Measurements from ENCODE around the gene GALNT17.

GALNT17 gene

GRCh38 chr7:71239586-71240268 lies 107.8 kb downstream of the GALNT17 start:
- ChIA-PET POLR2A (no interaction called here), CTCF (no interaction called here)
- no peaks in the 10 kb centered on the region for H3K9me3 ChIP-seq (ENCODE audit: control insufficient read depth, insufficient read depth, low read depth, low read length)
- no peaks in the 10 kb centered on the region for H3K36me3 ChIP-seq (ENCODE audit: control insufficient read depth in 2 of 2, insufficient read depth in 1 of 2, low read length in 2 of 2)
- TF ChIP-seq ZNF561 (tag by site-specific recombination; IDR thresholded peaks at IDR 0.05; ENCODE audit: borderline replicate concordance) (no peak), ZNF513 (tag by site-specific recombination; IDR thresholded peaks at IDR 0.05) (no peak), GLIS2 (tag by site-specific recombination; IDR thresholded peaks at IDR 0.05) (no peak), REST (tag by site-specific recombination; IDR thresholded peaks at IDR 0.05) (no peak), IKZF3 (tag by site-specific recombination; IDR thresholded peaks at IDR 0.05) (no peak), ZNF704 (tag by site-specific recombination; IDR thresholded peaks at IDR 0.05) (no peak), ZNF776 (tag by site-specific recombination; IDR thresholded peaks at IDR 0.05; ENCODE audit: borderline replicate concordance) (no peak), ZNF404 (tag by site-specific recombination; IDR thresholded peaks at IDR 0.05) (no peak), ZNF24 (tag by site-specific recombination; IDR thresholded peaks at IDR 0.05) (no peak), ZBTB49 (tag by site-specific recombination; IDR thresholded peaks at IDR 0.05; ENCODE audit: low read depth) (no peak), ZXDB (tag by site-specific recombination; IDR thresholded peaks at IDR 0.05) (no peak), ZNF184 (tag by site-specific recombination; IDR thresholded peaks at IDR 0.05) (no peak), ZNF19 (tag by site-specific recombination; IDR thresholded peaks at IDR 0.05; ENCODE audit: low read depth) (no peak), ZNF777 (tag by site-specific recombination; IDR thresholded peaks at IDR 0.05; ENCODE audit: borderline replicate concordance) (no peak), REPIN1 (tag by site-specific recombination; IDR thresholded peaks at IDR 0.05; ENCODE audit: low read depth) (no peak), ZNF140 (tag by site-specific recombination; IDR thresholded peaks at IDR 0.05) (no peak), TCF7L2 (IDR thresholded peaks at IDR 0.05; ENCODE audit: borderline replicate concordance, low read depth, low read length) (no peak), ZBTB48 (tag by site-specific recombination; IDR thresholded peaks at IDR 0.05) (no peak)
- H3K4me3 ChIP-seq (ENCODE audit: low read depth, low read length) = no peak overlapping the region
- H3K27ac ChIP-seq (ENCODE audit: extremely low read depth, low read depth, low read length) = no peak overlapping the region
- H3K4me1 ChIP-seq (ENCODE audit: control insufficient read depth, insufficient read depth, low read length) = no peaks in the 10 kb centered on the region

Data from HEK293 (cell line).